ENCODE results near the gene NTMT1. TPM values are rescaled to one million over a fixed set of nuclear protein-coding genes. Genes with fewer than 3 reads are reported as not detected.
"Not testable (repeated sequence)": the region's sequence is repeated elsewhere in the genome, so short reads cannot be mapped to it uniquely, and the experiment has no call there.

NTMT1 gene
- total RNA-seq, 1 donor from 2014 or later: 15.7 TPM

- DNase-seq: no peak
Observed at GRCh38 chr9:129615407-129616285, 10.3 kb upstream of the NTMT1 start.

- peak; percentile 61 for DNase-seq
Observed at GRCh38 chr9:129617167-129617566, 8.8 kb upstream of the NTMT1 start.

- DNase-seq: peak; percentile 25
Observed at GRCh38 chr9:129619787-129620668, 5.9 kb upstream of the NTMT1 start.

- no peak for DNase-seq
Observed at GRCh38 chr9:129620669-129621295, 5.2 kb upstream of the NTMT1 start, which contains the start of gene C9orf50. TSS of gene C9orf50 (minus strand) at chr9:129621101. CDS start at chr9:129620574, 527 bp downstream.

GRCh38 chr9:129623331-129623730 is 2.6 kb upstream of the NTMT1 start:
- no peak for DNase-seq

- peak; percentile 73 for DNase-seq
Observed at GRCh38 chr9:129624168-129624759, 1.7 kb upstream of the NTMT1 start.

- DNase-seq: peak; percentile 44
Observed at GRCh38 chr9:129624947-129625346, 1.0 kb upstream of the NTMT1 start.

- DNase-seq: peak; percentile 42
Observed at GRCh38 chr9:129626625-129627284, 792 bp downstream of the NTMT1 start.

- DNase-seq: no peak
Observed at GRCh38 chr9:129627556-129628440, 1.8 kb downstream of the NTMT1 start.

- DNase-seq: no peak
Observed at GRCh38 chr9:129628709-129629108, 2.7 kb downstream of the NTMT1 start.

- DNase-seq: no peak
Observed at GRCh38 chr9:129629251-129629820, 3.4 kb downstream of the NTMT1 start.

GRCh38 chr9:129630967-129631673 is 5.2 kb downstream of the NTMT1 start:
- DNase-seq: no peak

- DNase-seq: no peak
Observed at GRCh38 chr9:129631674-129632129, 5.7 kb downstream of the NTMT1 start.

- no peak for DNase-seq
Observed at GRCh38 chr9:129632460-129632859, 6.5 kb downstream of the NTMT1 start.

GRCh38 chr9:129633207-129633606 is 7.2 kb downstream of the NTMT1 start:
- no peak for DNase-seq

- no peak for DNase-seq
Observed at GRCh38 chr9:129633848-129634247, 7.9 kb downstream of the NTMT1 start.

- no peak for DNase-seq
Observed at GRCh38 chr9:129635099-129636065, 9.4 kb downstream of the NTMT1 start.

GRCh38 chr9:129636343-129636742 is 10.4 kb downstream of the NTMT1 start:
- DNase-seq: not testable (repeated sequence)
